ENCODE measurements around the gene SLAMF1. TPM values are rescaled to one million over a fixed set of nuclear protein-coding genes. Genes with fewer than 3 reads are reported as not detected.

SLAMF1 gene
- total and polyA plus RNA-seq, 9 of the 15 experiments (the other 6 are each of a cell fraction or from before 2014, with no cell fraction given), result 0.04 to 0.17 (median 0.11) TPM; not detected in 4

DNA sequence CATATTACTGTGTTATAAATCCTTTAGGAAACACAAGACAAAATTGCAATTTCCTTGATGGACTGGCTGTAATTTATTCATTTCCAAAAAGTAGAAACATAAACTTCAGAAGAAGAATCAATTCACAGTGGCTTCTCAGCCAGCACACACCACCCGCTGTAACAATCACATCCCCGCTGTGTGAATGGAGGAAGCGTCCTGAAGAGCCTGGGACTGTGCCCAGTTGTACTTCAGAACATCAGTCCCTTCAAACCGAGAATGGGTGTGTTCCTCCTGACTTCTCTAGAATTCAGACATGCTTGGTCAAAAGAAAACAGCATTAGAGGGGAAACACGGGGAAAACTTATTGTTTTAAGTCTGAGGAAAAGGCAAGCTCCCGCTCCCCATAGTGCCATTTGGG, 38.8 kb downstream of the SLAMF1 start:
- ChIA-PET CTCF (ENCODE audit: low intra/inter-chr PET ratio) (interaction anchor here (2.6 kb wide), 1 partner anchor 179 kb away, joined by 54 read pairs; no protein-coding TSS in a partner anchor), POLR2A (interaction anchor here (0.6 kb wide), 1 partner anchor 771 kb away, joined by 3 read pairs; no protein-coding TSS in a partner anchor)
- peaks cover 0 to 22% of the 10 kb centered on the region in 2 experiments; a peak in 2 of 5 replicates for H3K4me1 ChIP-seq (replicated peaks in 1 of 2; ENCODE audit: control insufficient read depth in 2 of 2, insufficient read depth in 2 of 2, low read length in 2 of 2)
- H3K79me2 ChIP-seq (ENCODE audit: control insufficient read depth, insufficient read depth, low read length), result no peaks in the 10 kb centered on the region
- intact Hi-C loops (cut with micrococcal nuclease), result loop anchor here (10.0 kb wide), 1 partner anchor 413 kb away; the partner anchor contains the start of gene CASQ1
- no peak for ATAC-seq
- WGBS (ENCODE audit: insufficient coverage, low coverage, missing lambda C conversion rate), result 73% methylated on average over 6 of the region's 6 CpGs
- H3K9me3 ChIP-seq (replicated peaks; ENCODE audit: control insufficient read depth, insufficient read depth, low read depth, low read length), result peaks cover 23% of the 10 kb centered on the region
- no peaks in the 10 kb centered on the region for H3K36me3 ChIP-seq (ENCODE audit: control insufficient read depth, insufficient read depth, low read length)
- BruUV-seq (replicated peaks), result no TSS peak
- FAIRE-seq, result no peak
- H3K27me3 ChIP-seq (ENCODE audit: control insufficient read depth in 2 of 2, insufficient read depth in 2 of 2, low read length in 2 of 2), result no peaks in the 10 kb centered on the region
- TF ChIP-seq ZNF79 (CRISPR knock-in tag; IDR thresholded peaks at IDR 0.05; ENCODE audit: low read depth) (no peak), KDM1A (IDR thresholded peaks at IDR 0.05) (no peak)
- in situ Hi-C loops (cut with MboI), result loop anchor here (5.0 kb wide), 1 partner anchor 181 kb away; no protein-coding TSS in a partner anchor
- no peak overlapping the region for H3K4me3 ChIP-seq
- H4K20me1 ChIP-seq (replicated peaks; ENCODE audit: control insufficient read depth, insufficient read depth, low read length), result no peaks in the 10 kb centered on the region
- no peak overlapping the region for H3K27ac ChIP-seq (ENCODE audit: extremely low read depth, low read depth, low read length)
- no peaks in the 10 kb centered on the region for H3K9me1 ChIP-seq (ENCODE audit: control insufficient read depth, insufficient read depth, low read length)
- H3K9ac ChIP-seq (ENCODE audit: insufficient read depth in 1 of 2, low read depth in 2 of 2, low read length in 2 of 2), result no peak overlapping the region
- peak overlapping the region; percentile 25; the same call in 1 of the 2 replicates for H2AFZ ChIP-seq (ENCODE audit: low read depth, low read length)
- no peak overlapping the region for H3K4me2 ChIP-seq (ENCODE audit: insufficient read depth, low read length)
- no peak for DNase-seq (ENCODE audit: extremely low read depth in 1 of 4, low spot score in 3 of 4)

DNA sequence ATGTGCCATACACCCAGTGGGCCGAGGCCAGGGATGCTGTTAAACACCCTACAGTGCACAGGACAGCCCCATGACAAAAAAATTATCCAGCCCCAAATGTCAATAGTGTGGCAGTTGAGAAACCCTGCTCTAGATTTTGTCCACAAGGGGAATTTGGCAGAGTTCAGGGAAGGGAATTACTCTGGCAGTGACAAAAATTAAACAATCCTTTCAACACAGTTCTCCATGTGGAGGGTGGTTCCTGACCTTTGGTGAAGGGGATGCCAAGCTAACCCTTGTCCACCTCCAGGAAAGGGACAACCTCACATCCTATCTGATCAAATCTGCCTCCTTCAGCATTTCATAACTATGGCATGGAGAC, 39.2 kb downstream of the SLAMF1 start:
- WGBS (ENCODE audit: insufficient coverage, low coverage, missing lambda C conversion rate), result 92% methylated on average over 1 of the region's 1 CpG
- no peak overlapping the region; the same call in 1 of the 2 replicates for H2AFZ ChIP-seq (ENCODE audit: low read depth, low read length)
- in situ Hi-C loops (cut with MboI), result loop anchor here (5.0 kb wide), 1 partner anchor 180 kb away; no protein-coding TSS in a partner anchor
- H3K36me3 ChIP-seq (ENCODE audit: control insufficient read depth, insufficient read depth, low read length), result no peaks in the 10 kb centered on the region
- peaks cover 0 to 22% of the 10 kb centered on the region in 2 experiments; a peak in 2 of 5 replicates for H3K4me1 ChIP-seq (replicated peaks in 1 of 2; ENCODE audit: control insufficient read depth in 2 of 2, insufficient read depth in 2 of 2, low read length in 2 of 2)
- H3K79me2 ChIP-seq (ENCODE audit: control insufficient read depth, insufficient read depth, low read length), result no peaks in the 10 kb centered on the region
- peaks cover 23% of the 10 kb centered on the region for H3K9me3 ChIP-seq (replicated peaks; ENCODE audit: control insufficient read depth, insufficient read depth, low read depth, low read length)
- H3K9ac ChIP-seq (ENCODE audit: insufficient read depth in 1 of 2, low read depth in 2 of 2, low read length in 2 of 2), result no peak overlapping the region
- intact Hi-C loops (cut with micrococcal nuclease), result loop anchor here (1.0 to 10.0 kb wide), 5 partner anchors 57 to 413 kb away; partner anchors contain the start of gene CASQ1
- no peak for ATAC-seq
- no peak overlapping the region for H3K4me3 ChIP-seq
- CTCF ChIA-PET (ENCODE audit: low intra/inter-chr PET ratio), result interaction anchor here (0.6 to 2.6 kb wide), 3 partner anchors 122 to 178 kb away, joined by 3 to 54 read pairs (median 3); no protein-coding TSS in a partner anchor
- FAIRE-seq, result no peak
- DNase-seq (ENCODE audit: extremely low read depth in 1 of 4, low spot score in 3 of 4), result no peak
- H3K27me3 ChIP-seq (ENCODE audit: control insufficient read depth in 2 of 2, insufficient read depth in 2 of 2, low read length in 2 of 2), result no peaks in the 10 kb centered on the region
- H3K4me2 ChIP-seq (ENCODE audit: insufficient read depth, low read length), result no peak overlapping the region
- H4K20me1 ChIP-seq (replicated peaks; ENCODE audit: control insufficient read depth, insufficient read depth, low read length), result no peaks in the 10 kb centered on the region
- H3K27ac ChIP-seq (ENCODE audit: extremely low read depth, low read depth, low read length), result no peak overlapping the region
- no TSS peak for BruUV-seq (replicated peaks)
- H3K9me1 ChIP-seq (ENCODE audit: control insufficient read depth, insufficient read depth, low read length), result no peaks in the 10 kb centered on the region
- POLR2A ChIA-PET, result interaction anchor here (0.6 to 0.7 kb wide), 2 partner anchors 369 to 772 kb away, joined by 3 read pairs; no protein-coding TSS in a partner anchor
- TF ChIP-seq HMGN3 (IDR thresholded peaks at IDR 0.05; ENCODE audit: borderline replicate concordance, extremely low read depth, insufficient read length, low read depth, low read length) (no peak), ZNF707 (CRISPR knock-in tag; conservative IDR thresholded peaks at IDR 0.05) (no peak), NFIX (CRISPR knock-in tag; IDR thresholded peaks at IDR 0.05; ENCODE audit: low read depth) (no peak), SMAD3 (CRISPR knock-in tag; conservative IDR thresholded peaks at IDR 0.05) (no peak), ELF4 (CRISPR knock-in tag; IDR thresholded peaks at IDR 0.05) (no peak)
- TF ChIP-seq, protein P1, sequence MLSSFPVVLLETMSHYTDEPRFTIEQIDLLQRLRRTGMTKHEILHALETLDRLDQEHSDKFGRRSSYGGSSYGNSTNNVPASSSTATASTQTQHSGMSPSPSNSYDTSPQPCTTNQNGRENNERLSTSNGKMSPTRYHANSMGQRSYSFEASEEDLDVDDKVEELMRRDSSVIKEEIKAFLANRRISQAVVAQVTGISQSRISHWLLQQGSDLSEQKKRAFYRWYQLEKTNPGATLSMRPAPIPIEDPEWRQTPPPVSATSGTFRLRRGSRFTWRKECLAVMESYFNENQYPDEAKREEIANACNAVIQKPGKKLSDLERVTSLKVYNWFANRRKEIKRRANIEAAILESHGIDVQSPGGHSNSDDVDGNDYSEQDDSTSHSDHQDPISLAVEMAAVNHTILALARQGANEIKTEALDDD (IDR thresholded peaks at IDR 0.05), result no peak
- TF ChIP-seq, protein P2, sequence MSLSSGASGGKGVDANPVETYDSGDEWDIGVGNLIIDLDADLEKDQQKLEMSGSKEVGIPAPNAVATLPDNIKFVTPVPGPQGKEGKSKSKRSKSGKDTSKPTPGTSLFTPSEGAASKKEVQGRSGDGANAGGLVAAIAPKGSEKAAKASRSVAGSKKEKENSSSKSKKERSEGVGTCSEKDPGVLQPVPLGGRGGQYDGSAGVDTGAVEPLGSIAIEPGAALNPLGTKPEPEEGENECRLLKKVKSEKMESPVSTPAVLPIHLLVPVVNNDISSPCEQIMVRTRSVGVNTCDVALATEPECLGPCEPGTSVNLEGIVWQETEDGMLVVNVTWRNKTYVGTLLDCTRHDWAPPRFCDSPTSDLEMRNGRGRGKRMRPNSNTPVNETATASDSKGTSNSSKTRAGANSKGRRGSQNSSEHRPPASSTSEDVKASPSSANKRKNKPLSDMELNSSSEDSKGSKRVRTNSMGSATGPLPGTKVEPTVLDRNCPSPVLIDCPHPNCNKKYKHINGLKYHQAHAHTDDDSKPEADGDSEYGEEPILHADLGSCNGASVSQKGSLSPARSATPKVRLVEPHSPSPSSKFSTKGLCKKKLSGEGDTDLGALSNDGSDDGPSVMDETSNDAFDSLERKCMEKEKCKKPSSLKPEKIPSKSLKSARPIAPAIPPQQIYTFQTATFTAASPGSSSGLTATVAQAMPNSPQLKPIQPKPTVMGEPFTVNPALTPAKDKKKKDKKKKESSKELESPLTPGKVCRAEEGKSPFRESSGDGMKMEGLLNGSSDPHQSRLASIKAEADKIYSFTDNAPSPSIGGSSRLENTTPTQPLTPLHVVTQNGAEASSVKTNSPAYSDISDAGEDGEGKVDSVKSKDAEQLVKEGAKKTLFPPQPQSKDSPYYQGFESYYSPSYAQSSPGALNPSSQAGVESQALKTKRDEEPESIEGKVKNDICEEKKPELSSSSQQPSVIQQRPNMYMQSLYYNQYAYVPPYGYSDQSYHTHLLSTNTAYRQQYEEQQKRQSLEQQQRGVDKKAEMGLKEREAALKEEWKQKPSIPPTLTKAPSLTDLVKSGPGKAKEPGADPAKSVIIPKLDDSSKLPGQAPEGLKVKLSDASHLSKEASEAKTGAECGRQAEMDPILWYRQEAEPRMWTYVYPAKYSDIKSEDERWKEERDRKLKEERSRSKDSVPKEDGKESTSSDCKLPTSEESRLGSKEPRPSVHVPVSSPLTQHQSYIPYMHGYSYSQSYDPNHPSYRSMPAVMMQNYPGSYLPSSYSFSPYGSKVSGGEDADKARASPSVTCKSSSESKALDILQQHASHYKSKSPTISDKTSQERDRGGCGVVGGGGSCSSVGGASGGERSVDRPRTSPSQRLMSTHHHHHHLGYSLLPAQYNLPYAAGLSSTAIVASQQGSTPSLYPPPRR (CRISPR knock-in tag; IDR thresholded peaks at IDR 0.05; ENCODE audit: borderline replicate concordance), result no peak
